GM18511 (cell line): ENCODE results near the gene SNRPA.
"Not testable (repeated sequence)": the region's sequence is repeated elsewhere in the genome, so short reads cannot be mapped to it uniquely, and the experiment has no call there.

Experiments used
- ATAC-seq: cut with Tn5 transposase; IDR thresholded peaks from one replicate; pipeline ENCODE4 v1.9.1; 2021; ENCODE audit warnings: mild to moderate bottlenecking, moderate library complexity; ENCODE audit not compliant: unreplicated experiment

SNRPA gene

GRCh38 chr19:40776364-40776763 is 25.4 kb downstream of the SNRPA start:
- no peak for ATAC-seq

- ATAC-seq = peak; percentile 62
These were observed 26.1 kb downstream of the SNRPA start for GRCh38 chr19:40776932-40777644.

DNA sequence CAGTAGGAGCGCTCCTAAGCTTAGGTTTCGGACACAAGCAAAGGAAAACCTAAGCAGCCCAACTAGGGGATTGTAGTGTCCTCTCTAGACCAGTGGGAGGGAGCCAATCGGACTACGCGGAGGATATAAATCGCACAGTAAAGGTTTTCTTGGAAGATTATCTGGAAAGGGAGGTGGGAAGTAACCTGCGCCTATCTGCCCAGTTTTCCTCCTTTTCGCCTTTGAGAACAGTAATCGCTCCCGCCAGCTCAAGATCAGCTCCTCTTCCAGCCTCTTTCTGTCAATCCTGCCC is 26.6 kb downstream of the SNRPA start:
- no peak for ATAC-seq

DNA sequence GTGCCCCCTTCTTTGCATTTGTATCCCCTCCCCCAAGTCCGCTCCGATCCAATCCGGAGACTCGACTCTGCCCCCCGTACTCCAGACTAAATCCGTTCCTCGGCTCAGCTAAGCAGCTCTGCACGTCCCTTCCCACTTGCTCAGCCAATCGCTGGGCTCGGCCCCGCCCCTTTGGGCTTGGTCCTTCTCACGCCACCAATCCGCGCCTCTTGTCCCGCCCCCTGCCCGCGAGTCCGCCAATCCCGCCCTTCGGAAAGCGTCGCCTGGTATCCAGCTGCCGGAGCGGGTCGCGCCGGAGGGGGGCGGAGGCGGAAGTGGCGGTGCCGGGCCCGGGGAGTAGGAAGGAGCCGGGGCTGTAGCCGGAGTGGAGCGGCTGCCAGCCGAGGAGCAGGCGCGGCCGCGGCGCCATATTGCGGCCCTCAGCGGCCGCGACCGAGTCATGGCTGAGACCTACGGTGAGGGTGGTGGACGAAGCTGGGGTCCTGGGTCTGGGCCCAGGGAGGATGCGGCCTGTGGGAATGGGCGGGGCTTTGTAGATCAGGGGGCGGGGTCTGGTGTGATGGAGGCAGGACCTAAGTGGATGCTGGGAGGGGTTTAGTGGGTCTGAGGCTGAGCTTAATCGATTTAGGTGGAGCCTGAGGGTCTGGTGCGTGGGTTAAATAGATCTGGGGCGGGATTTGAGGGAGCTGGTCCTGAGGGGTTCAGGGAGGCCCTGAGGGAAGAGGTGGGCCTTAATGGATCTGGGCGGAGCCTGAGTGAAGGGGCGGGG is 27.1 kb downstream of the SNRPA start, which contains the start of gene RAB4B:
RAB4B (plus strand) TSS at position 311 of the 769 bp plus-strand sequence; CDS start at position 440, 129 bp downstream.
- ATAC-seq = peak; percentile 65

DNA sequence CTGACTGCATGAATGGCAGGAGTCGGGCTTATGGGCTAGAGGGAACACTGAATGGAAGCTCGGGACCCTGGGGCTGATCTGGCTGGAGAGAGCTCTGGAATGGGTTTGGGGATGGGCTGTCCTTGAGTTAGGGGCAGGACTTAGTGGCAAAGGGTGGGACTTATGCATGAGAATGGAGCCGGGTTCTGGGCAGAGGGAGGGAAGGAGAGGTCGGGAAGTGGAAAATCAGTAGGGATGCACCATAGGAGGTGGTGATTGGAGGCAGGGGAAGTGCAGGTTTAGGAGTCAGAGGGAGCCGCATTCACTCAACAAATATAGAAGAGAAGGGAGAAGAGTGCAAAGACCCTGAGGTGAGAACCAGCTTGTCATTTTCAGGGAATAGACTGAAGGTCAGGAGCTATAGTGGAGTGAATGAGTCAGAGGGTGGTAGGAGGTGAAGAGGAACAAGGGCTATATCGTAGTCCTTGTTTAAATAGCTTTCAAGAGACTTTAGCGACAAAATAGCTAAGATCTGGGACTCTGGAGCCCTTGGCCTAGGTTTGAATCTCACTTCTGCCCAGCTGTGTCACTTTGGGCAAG is 27.8 kb downstream of the SNRPA start:
- ATAC-seq = no peak

- no peak for ATAC-seq
These were observed 29.6 kb downstream of the SNRPA start for GRCh38 chr19:40780582-40780981.

- no peak for ATAC-seq
These were observed 30.1 kb downstream of the SNRPA start for GRCh38 chr19:40781140-40781539.

DNA sequence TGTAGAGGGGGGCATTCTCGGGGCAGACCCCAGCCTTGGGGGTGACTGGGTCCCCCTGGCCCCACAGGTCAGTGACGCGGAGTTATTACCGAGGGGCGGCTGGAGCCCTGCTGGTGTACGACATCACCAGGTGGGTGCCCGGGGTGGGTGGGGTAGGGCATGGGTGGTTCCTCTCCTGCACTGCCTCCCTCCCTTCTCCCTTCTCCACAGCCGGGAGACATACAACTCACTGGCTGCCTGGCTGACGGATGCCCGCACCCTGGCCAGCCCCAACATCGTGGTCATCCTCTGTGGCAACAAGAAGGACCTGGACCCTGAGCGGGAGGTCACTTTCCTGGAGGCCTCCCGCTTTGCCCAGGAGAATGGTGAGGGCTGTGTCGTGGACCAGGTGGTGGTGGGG is 32.7 kb downstream of the SNRPA start:
- ATAC-seq = no peak

GRCh38 chr19:40784146-40784545 is 33.1 kb downstream of the SNRPA start:
- ATAC-seq = not testable (repeated sequence)

GRCh38 chr19:40785526-40785925 is 34.5 kb downstream of the SNRPA start:
- ATAC-seq = no peak

- ATAC-seq = no peak
These were observed 35.3 kb downstream of the SNRPA start for GRCh38 chr19:40786060-40787037.

DNA sequence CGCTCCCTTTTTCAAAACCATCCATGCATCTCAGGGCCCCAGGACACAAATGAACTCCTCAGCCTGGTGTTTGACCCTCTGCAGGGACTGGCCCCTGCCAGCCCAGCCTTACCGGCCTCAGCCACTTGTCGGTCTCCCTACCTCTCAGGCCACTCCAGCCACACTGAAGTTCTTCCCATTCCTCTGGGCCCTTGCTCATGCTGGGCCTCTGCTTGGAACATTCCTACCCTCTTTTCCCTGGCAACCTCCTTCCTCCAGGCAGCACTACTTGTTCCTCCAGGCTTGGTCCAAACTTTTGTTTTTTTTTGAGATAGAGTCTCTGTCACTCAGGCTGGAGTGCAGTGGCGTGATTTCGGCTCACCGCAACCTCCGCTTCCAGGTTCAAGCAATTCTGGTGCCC is 40.3 kb downstream of the SNRPA start:
- no peak for ATAC-seq

DNA sequence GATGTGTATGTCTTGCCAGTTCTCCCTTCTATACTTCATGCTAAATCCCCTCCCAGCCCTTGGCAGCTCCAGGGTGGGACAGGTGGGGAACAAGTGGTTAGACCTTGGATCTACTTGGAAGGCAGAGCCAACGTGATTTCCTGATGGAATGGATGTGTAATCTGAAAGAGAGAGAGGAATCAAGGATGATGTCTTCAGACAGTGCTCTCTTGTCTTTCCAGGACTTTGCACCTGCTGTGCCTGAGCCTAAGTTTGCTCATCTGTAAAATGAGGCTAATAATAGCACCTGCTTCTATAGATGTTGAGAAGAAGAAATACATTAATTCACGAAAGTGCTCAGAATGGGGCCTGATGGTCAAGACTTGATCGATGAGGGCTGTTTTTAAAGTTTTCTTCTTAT is 41.0 kb downstream of the SNRPA start:
- no peak for ATAC-seq

- ATAC-seq = no peak
These were observed 46.4 kb downstream of the SNRPA start for GRCh38 chr19:40797166-40797962.

GRCh38 chr19:40797963-40798682 is 47.1 kb downstream of the SNRPA start:
- peak; percentile 38 for ATAC-seq

DNA sequence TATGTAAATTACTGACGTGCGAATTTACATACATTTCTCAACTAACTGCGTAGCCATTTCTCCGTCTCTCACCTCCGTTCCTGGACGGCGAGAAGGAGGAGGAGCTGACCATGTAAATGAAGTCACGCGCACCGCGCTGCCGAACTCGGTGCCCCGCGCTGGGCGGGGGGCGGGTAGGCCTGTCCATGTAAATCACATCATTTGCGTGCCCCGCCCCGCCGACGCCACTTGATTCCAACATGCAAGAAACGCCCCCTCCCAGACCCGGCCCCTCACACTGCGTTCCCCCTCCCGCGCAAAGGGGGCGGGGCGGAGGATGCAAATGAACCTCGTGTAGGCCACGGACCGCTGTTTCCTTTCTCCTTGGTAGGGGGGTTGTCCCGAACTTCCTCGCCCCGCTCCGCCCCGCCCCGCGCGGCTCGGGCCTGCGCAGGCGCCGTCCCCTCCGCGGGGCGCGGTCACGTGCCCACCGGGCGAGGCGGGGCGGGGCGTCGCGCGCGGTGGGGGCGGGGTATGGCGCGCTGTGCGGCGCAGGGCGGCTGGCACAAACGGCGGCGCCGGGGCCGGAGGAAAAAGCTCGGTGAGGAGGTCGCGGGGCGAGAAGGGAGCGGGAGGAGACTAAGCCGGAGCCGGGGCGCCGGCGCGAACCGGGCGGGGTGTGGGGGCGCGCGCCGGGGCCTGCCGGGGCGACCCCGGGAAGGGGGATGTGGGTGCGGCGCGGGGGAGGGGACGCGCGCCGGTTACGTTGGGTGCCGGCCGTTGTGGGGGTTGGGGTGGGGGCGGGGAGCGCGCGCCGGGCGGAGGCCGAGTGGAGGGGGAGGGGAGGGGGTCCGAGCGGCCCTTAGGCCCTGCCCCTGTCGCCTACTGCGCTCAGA is 47.9 kb downstream of the SNRPA start, which contains the start of gene EGLN2:
EGLN2 (plus strand) TSS at position 509 of the 875 bp plus-strand sequence. CDS start 1,382 bp downstream, outside the sequence.
- ATAC-seq = peak; percentile 83

DNA sequence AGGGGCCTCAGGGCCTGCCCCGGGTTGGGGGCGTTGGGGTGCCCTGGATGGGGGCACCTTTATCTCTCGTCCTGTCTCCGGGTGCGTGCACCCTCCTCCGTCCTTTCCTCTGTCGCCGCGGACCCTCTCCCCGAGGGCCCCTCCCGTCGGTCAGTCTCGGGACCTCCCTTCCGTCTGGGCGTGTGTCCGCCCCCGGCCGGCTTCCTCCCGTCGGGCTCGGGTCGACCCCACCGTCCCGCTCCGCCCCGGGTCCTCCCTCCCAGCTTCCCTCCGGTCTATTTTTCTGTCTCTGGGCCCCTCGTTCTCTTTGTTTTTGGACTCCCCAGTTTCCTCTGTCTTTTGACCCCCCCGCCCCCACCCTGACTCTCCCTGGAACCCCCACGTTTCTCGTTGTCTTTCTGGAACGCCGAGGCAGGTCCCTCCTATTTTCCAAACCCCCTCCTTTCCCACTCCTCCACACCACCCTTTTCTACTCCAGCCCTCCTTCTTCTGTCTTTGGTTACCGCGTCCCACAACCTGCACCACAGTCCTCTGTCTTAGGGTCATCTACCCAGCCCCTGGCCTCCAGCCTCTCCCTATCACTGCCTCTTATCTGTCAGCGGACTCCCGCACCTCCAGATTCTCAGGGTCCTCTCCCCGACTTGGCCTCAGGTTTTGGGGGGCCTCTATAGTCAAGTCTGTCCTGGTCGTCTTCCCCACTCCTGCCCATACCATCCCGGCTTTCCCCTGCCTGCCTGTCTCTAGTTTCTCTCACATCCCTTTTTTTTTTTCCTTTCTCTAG is 48.7 kb downstream of the SNRPA start:
- no peak for ATAC-seq
